HG03442 (cell line): ENCODE results near the gene AGAP1.

Experiments
- ATAC-seq: cut with Tn5 transposase; IDR thresholded peaks from one replicate; pipeline ENCODE4 v1.9.1; 2021; ENCODE audit warnings: mild to moderate bottlenecking, moderate library complexity; ENCODE audit not compliant: unreplicated experiment

The AGAP1 gene

GRCh38 chr2:236102971-236103370 lies 609.1 kb downstream of the AGAP1 start:
- no peak for ATAC-seq

GRCh38 chr2:236103981-236104380 lies 610.1 kb downstream of the AGAP1 start:
- no peak for ATAC-seq

GRCh38 chr2:236105955-236106607 lies 612.2 kb downstream of the AGAP1 start:
- no peak for ATAC-seq

- no peak for ATAC-seq
These were observed 612.9 kb downstream of the AGAP1 start for GRCh38 chr2:236106761-236107160.

GRCh38 chr2:236107536-236107935 lies 613.7 kb downstream of the AGAP1 start:
- ATAC-seq, result no peak

- ATAC-seq, result no peak
These were observed 614.2 kb downstream of the AGAP1 start for GRCh38 chr2:236107942-236108625.

GRCh38 chr2:236109061-236109460 lies 615.2 kb downstream of the AGAP1 start:
- ATAC-seq, result no peak

- ATAC-seq, result no peak
These were observed 615.6 kb downstream of the AGAP1 start for GRCh38 chr2:236109473-236109872.

GRCh38 chr2:236112466-236112865 lies 618.6 kb downstream of the AGAP1 start:
- ATAC-seq, result no peak

GRCh38 chr2:236113425-236113824 lies 619.6 kb downstream of the AGAP1 start:
- no peak for ATAC-seq

GRCh38 chr2:236113948-236114347 lies 620.1 kb downstream of the AGAP1 start:
- ATAC-seq, result no peak

GRCh38 chr2:236114959-236115358 lies 621.1 kb downstream of the AGAP1 start:
- no peak for ATAC-seq

- no peak for ATAC-seq
These were observed 623.6 kb downstream of the AGAP1 start for GRCh38 chr2:236117401-236117800.

- ATAC-seq, result no peak
These were observed 624.0 kb downstream of the AGAP1 start for GRCh38 chr2:236117861-236118269.

- ATAC-seq, result no peak
These were observed 625.2 kb downstream of the AGAP1 start for GRCh38 chr2:236119003-236119402.

GRCh38 chr2:236119476-236119875 lies 625.6 kb downstream of the AGAP1 start:
- ATAC-seq, result no peak

- no peak for ATAC-seq
These were observed 626.3 kb downstream of the AGAP1 start for GRCh38 chr2:236120141-236120601.

GRCh38 chr2:236120829-236121228 lies 627.0 kb downstream of the AGAP1 start:
- no peak for ATAC-seq

- no peak for ATAC-seq
These were observed 627.7 kb downstream of the AGAP1 start for GRCh38 chr2:236121546-236121945.

GRCh38 chr2:236122236-236122635 lies 628.4 kb downstream of the AGAP1 start:
- ATAC-seq, result no peak

- ATAC-seq, result no peak
These were observed 629.9 kb downstream of the AGAP1 start for GRCh38 chr2:236123716-236124115.

GRCh38 chr2:236124182-236124893 lies 630.5 kb downstream of the AGAP1 start:
- no peak for ATAC-seq
